HG03196 (cell line): Measurements from ENCODE around the gene LRP2.
"Not testable (repeated sequence)": the region's sequence is repeated elsewhere in the genome, so short reads cannot be mapped to it uniquely, and the experiment has no call there.

ENCODE experiments used
- ATAC-seq: cut with Tn5 transposase; IDR thresholded peaks from one replicate; pipeline ENCODE4 v1.9.1; 2021; ENCODE audit not compliant: unreplicated experiment

Gene LRP2

GRCh38 chr2:169301596-169302335, 60.6 kb downstream of the LRP2 start:
- no peak for ATAC-seq

GRCh38 chr2:169300636-169301530, 61.5 kb downstream of the LRP2 start:
- ATAC-seq = no peak

GRCh38 chr2:169298007-169298406, 64.3 kb downstream of the LRP2 start:
- no peak for ATAC-seq

- ATAC-seq = no peak
Measured at GRCh38 chr2:169294001-169294675, 68.2 kb downstream of the LRP2 start.

- ATAC-seq = no peak
Measured at GRCh38 chr2:169291517-169291916, 70.8 kb downstream of the LRP2 start.

- ATAC-seq = no peak
Measured at GRCh38 chr2:169290433-169290832, 71.9 kb downstream of the LRP2 start.

GRCh38 chr2:169287666-169288065, 74.7 kb downstream of the LRP2 start:
- no peak for ATAC-seq

- ATAC-seq = no peak
Measured at GRCh38 chr2:169286624-169287231, 75.6 kb downstream of the LRP2 start.

GRCh38 chr2:169285531-169286235, 76.7 kb downstream of the LRP2 start:
- no peak for ATAC-seq

GRCh38 chr2:169280502-169280901, 81.8 kb downstream of the LRP2 start:
- no peak for ATAC-seq

GRCh38 chr2:169275696-169276444, 86.5 kb downstream of the LRP2 start:
- no peak for ATAC-seq

GRCh38 chr2:169272010-169272409, 90.3 kb downstream of the LRP2 start:
- ATAC-seq = no peak

GRCh38 chr2:169270574-169270973, 91.8 kb downstream of the LRP2 start:
- not testable (repeated sequence) for ATAC-seq

- no peak for ATAC-seq
Measured at GRCh38 chr2:169265591-169265990, 96.7 kb downstream of the LRP2 start.

- ATAC-seq = no peak
Measured at GRCh38 chr2:169260846-169261642, 101.3 kb downstream of the LRP2 start.

- no peak for ATAC-seq
Measured at GRCh38 chr2:169260246-169260645, 102.1 kb downstream of the LRP2 start.

- ATAC-seq = no peak
Measured at GRCh38 chr2:169259402-169259801, 102.9 kb downstream of the LRP2 start.

- no peak for ATAC-seq
Measured at GRCh38 chr2:169258045-169258601, 104.2 kb downstream of the LRP2 start.

- no peak for ATAC-seq
Measured at GRCh38 chr2:169254774-169255173, 107.6 kb downstream of the LRP2 start.
